ENCODE results near the gene SLC35F2.

Gene SLC35F2

DNA sequence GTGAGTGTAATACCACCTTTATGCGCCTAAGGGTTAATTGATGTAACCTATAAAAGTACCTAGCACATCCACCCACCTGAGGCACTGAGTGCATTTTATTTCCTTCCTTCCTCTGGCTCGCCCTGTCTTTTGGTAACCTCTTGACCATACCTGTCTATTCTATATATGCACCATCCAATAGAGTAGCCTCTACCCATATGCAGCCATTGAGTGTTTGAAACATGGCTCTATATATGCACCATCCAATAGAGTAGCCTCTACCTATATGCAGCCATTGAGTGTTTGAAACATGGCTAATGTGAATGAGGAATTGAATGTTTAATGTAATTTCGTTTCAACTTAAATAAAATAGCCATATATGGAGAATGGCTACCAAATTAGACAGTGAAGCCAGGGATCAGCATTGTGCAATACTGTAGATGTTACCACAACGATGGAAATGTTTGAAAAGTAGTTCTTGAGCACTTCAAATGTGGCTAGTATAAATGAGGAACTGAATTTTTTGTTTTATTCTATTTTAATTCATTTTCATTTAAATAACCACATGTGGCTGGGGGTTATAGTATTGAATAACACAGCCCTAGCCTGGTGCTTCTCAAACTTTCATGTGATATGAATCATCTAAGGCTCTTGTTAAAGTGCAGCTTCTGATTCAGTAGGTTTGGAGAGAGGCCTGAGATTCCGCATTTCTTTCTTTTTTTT lies 33.8 kb downstream of the SLC35F2 start:
- Histone ChIP-seq H2AK5ac (ENCODE audit: low read depth, low read length) (no peak overlapping the region), H3K23ac (ENCODE audit: low read depth, low read length, poor library complexity) (no peak overlapping the region), H3K36me3 (replicated peaks in 1 of 2; ENCODE audit: control insufficient read depth in 2 of 2, insufficient read depth in 2 of 2, low read length in 2 of 2) (no peaks in the 10 kb centered on the region), H3K9me3 (replicated peaks in 1 of 2; ENCODE audit: control insufficient read depth in 2 of 2, insufficient read depth in 1 of 2, low read depth in 1 of 2, low read length in 2 of 2) (no peaks in the 10 kb centered on the region), H3K9ac (ENCODE audit: low read depth, low read length, poor library complexity) (no peak overlapping the region), H3K27ac (replicated peaks; ENCODE audit: low read length) (no peak overlapping the region), H2AFZ (ENCODE audit: low read length) (no peak overlapping the region), H4K8ac (ENCODE audit: low read depth, low read length) (no peak overlapping the region), H3K4ac (ENCODE audit: low read length) (no peak overlapping the region), H2BK15ac (ENCODE audit: low read length) (no peak overlapping the region), H3K79me1 (ENCODE audit: low read depth, low read length) (no peaks in the 10 kb centered on the region), H4K91ac (ENCODE audit: low read depth, low read length, poor library complexity) (no peak overlapping the region), H3K4me1 (ENCODE audit: control insufficient read depth in 2 of 2, insufficient read depth in 1 of 2, low read depth in 1 of 2, low read length in 2 of 2) (no peaks in the 10 kb centered on the region), H2BK12ac (ENCODE audit: low read length) (no peak overlapping the region), H3K18ac (ENCODE audit: low read length) (no peak overlapping the region), H3K14ac (ENCODE audit: low read length) (no peak overlapping the region), H2BK5ac (ENCODE audit: low read length) (no peak overlapping the region), H3K4me2 (ENCODE audit: insufficient read depth, low read length, poor library complexity, severe bottlenecking) (no peak overlapping the region), H2BK120ac (ENCODE audit: low read depth, low read length) (no peak overlapping the region), H3K4me3 (ENCODE audit: low read length in 2 of 2) (no peak overlapping the region), H3K27me3 (ENCODE audit: control insufficient read depth in 3 of 3, insufficient read depth in 3 of 3, low read depth in 1 of 3, low read length in 3 of 3) (no peaks in the 10 kb centered on the region)
- no CpG with 5 or more reads among the region's 5 CpGs for WGBS, 2 donors (ENCODE audit: extremely low coverage in 2 of 2, insufficient read length in 2 of 2, insufficient replicate concordance in 1 of 2)
- DNase-seq (ENCODE audit: low spot score), result no peak

DNA sequence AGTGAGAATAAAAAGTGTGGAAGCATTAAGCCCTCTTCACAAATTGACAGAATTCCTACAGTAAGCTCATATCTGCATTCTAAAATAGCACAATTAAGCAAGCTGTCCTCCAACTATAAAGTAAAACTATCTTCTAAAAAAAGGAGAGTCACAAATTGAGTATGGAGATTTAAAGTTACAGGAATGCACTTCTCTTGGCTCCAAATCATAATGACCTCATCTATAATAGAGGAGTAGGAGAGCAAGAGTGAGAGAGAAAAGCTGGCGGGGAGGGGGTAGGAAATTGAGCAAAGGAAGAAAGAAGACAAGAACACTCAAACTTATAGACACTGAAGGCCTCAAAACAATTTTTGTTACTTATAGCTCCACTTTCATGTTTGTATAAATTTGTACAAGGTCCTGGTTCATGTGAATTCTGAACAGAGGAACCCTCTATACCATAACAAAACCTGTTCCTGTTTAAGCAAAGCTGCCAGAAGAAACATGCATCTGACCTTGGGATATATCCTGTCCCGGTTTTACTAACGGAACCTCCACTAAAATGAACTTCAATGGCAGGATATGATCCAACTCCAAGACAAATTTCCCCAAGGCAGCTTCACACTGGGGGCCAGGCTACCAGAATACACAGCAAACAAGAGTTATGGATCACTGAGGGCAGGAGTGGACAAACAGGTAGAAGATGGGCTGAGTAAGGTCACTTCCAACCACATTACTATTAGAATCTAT lies 37.2 kb downstream of the SLC35F2 start:
- Histone ChIP-seq H2AFZ (ENCODE audit: low read length) (no peak overlapping the region), H3K4ac (ENCODE audit: low read length) (no peak overlapping the region), H4K91ac (ENCODE audit: low read depth, low read length, poor library complexity) (no peak overlapping the region), H3K14ac (ENCODE audit: low read length) (no peak overlapping the region), H3K36me3 (replicated peaks in 1 of 2; ENCODE audit: control insufficient read depth in 2 of 2, insufficient read depth in 2 of 2, low read length in 2 of 2) (no peaks in the 10 kb centered on the region), H3K9me3 (replicated peaks in 1 of 2; ENCODE audit: control insufficient read depth in 2 of 2, insufficient read depth in 1 of 2, low read depth in 1 of 2, low read length in 2 of 2) (no peaks in the 10 kb centered on the region), H3K27ac (replicated peaks; ENCODE audit: low read length) (no peak overlapping the region), H3K27me3 (ENCODE audit: control insufficient read depth in 3 of 3, insufficient read depth in 3 of 3, low read depth in 1 of 3, low read length in 3 of 3) (no peaks in the 10 kb centered on the region), H3K9ac (ENCODE audit: low read depth, low read length, poor library complexity) (no peak overlapping the region), H4K8ac (ENCODE audit: low read depth, low read length) (no peak overlapping the region), H3K18ac (ENCODE audit: low read length) (no peak overlapping the region), H2AK5ac (ENCODE audit: low read depth, low read length) (no peak overlapping the region), H3K23ac (ENCODE audit: low read depth, low read length, poor library complexity) (no peak overlapping the region), H3K79me1 (ENCODE audit: low read depth, low read length) (no peaks in the 10 kb centered on the region), H2BK5ac (ENCODE audit: low read length) (no peak overlapping the region), H3K4me1 (ENCODE audit: control insufficient read depth in 2 of 2, insufficient read depth in 1 of 2, low read depth in 1 of 2, low read length in 2 of 2) (no peaks in the 10 kb centered on the region), H3K4me3 (ENCODE audit: low read length in 2 of 2) (no peak overlapping the region), H2BK15ac (ENCODE audit: low read length) (no peak overlapping the region), H3K4me2 (ENCODE audit: insufficient read depth, low read length, poor library complexity, severe bottlenecking) (no peak overlapping the region), H2BK120ac (ENCODE audit: low read depth, low read length) (no peak overlapping the region), H2BK12ac (ENCODE audit: low read length) (no peak overlapping the region)
- no CpG with 5 or more reads among the region's 3 CpGs for WGBS, 2 donors (ENCODE audit: extremely low coverage in 2 of 2, insufficient read length in 2 of 2, insufficient replicate concordance in 1 of 2)
- DNase-seq (ENCODE audit: low spot score), result no peak

GRCh38 chr11:107819361-107820014 lies 39.1 kb downstream of the SLC35F2 start:
- Histone ChIP-seq H3K36me3 (replicated peaks in 1 of 2; ENCODE audit: control insufficient read depth in 2 of 2, insufficient read depth in 2 of 2, low read length in 2 of 2) (no peaks in the 10 kb centered on the region), H2BK5ac (ENCODE audit: low read length) (no peak overlapping the region), H3K79me1 (ENCODE audit: low read depth, low read length) (no peaks in the 10 kb centered on the region), H3K4ac (ENCODE audit: low read length) (no peak overlapping the region), H3K27me3 (ENCODE audit: control insufficient read depth in 3 of 3, insufficient read depth in 3 of 3, low read depth in 1 of 3, low read length in 3 of 3) (no peaks in the 10 kb centered on the region), H2AK5ac (ENCODE audit: low read depth, low read length) (no peak overlapping the region), H3K4me2 (ENCODE audit: insufficient read depth, low read length, poor library complexity, severe bottlenecking) (no peak overlapping the region), H3K4me1 (ENCODE audit: control insufficient read depth in 2 of 2, insufficient read depth in 1 of 2, low read depth in 1 of 2, low read length in 2 of 2) (no peaks in the 10 kb centered on the region), H2BK12ac (ENCODE audit: low read length) (no peak overlapping the region), H4K91ac (ENCODE audit: low read depth, low read length, poor library complexity) (no peak overlapping the region), H2BK120ac (ENCODE audit: low read depth, low read length) (no peak overlapping the region), H3K9me3 (replicated peaks in 1 of 2; ENCODE audit: control insufficient read depth in 2 of 2, insufficient read depth in 1 of 2, low read depth in 1 of 2, low read length in 2 of 2) (no peaks in the 10 kb centered on the region), H3K18ac (ENCODE audit: low read length) (no peak overlapping the region), H3K14ac (ENCODE audit: low read length) (no peak overlapping the region), H2AFZ (ENCODE audit: low read length) (no peak overlapping the region), H3K9ac (ENCODE audit: low read depth, low read length, poor library complexity) (no peak overlapping the region), H2BK15ac (ENCODE audit: low read length) (no peak overlapping the region), H3K23ac (ENCODE audit: low read depth, low read length, poor library complexity) (no peak overlapping the region), H3K4me3 (ENCODE audit: low read length in 2 of 2) (no peak overlapping the region), H4K8ac (ENCODE audit: low read depth, low read length) (no peak overlapping the region), H3K27ac (replicated peaks; ENCODE audit: low read length) (no peak overlapping the region)
- DNase-seq (ENCODE audit: low spot score), result no peak
- WGBS, 2 donors (ENCODE audit: extremely low coverage in 2 of 2, insufficient read length in 2 of 2, insufficient replicate concordance in 1 of 2), result no CpG with 5 or more reads among the region's 5 CpGs

- no peak overlapping the region for H2BK12ac ChIP-seq (ENCODE audit: low read length)
- H3K4me1 ChIP-seq (ENCODE audit: control insufficient read depth in 2 of 2, insufficient read depth in 1 of 2, low read depth in 1 of 2, low read length in 2 of 2), result no peaks in the 10 kb centered on the region
- no peak overlapping the region for H2AFZ ChIP-seq (ENCODE audit: low read length)
- H3K23ac ChIP-seq (ENCODE audit: low read depth, low read length, poor library complexity), result no peak overlapping the region
- no peak overlapping the region for H4K91ac ChIP-seq (ENCODE audit: low read depth, low read length, poor library complexity)
- H3K4ac ChIP-seq (ENCODE audit: low read length), result no peak overlapping the region
- no peak overlapping the region for H3K14ac ChIP-seq (ENCODE audit: low read length)
- no peak overlapping the region for H2BK5ac ChIP-seq (ENCODE audit: low read length)
- H3K9me3 ChIP-seq (replicated peaks in 1 of 2; ENCODE audit: control insufficient read depth in 2 of 2, insufficient read depth in 1 of 2, low read depth in 1 of 2, low read length in 2 of 2), result no peaks in the 10 kb centered on the region
- whole genome bisulfite sequencing, 2 donors (ENCODE audit: extremely low coverage in 2 of 2, insufficient read length in 2 of 2, insufficient replicate concordance in 1 of 2), result no CpG with 5 or more reads among the region's 3 CpGs
- H3K4me3 ChIP-seq (ENCODE audit: low read length in 2 of 2), result no peak overlapping the region
- no peaks in the 10 kb centered on the region for H3K79me1 ChIP-seq (ENCODE audit: low read depth, low read length)
- H3K4me2 ChIP-seq (ENCODE audit: insufficient read depth, low read length, poor library complexity, severe bottlenecking), result no peak overlapping the region
- H3K27ac ChIP-seq (replicated peaks; ENCODE audit: low read length), result no peak overlapping the region
- H3K18ac ChIP-seq (ENCODE audit: low read length), result no peak overlapping the region
- H3K9ac ChIP-seq (ENCODE audit: low read depth, low read length, poor library complexity), result no peak overlapping the region
- no peak overlapping the region for H2BK15ac ChIP-seq (ENCODE audit: low read length)
- no peak overlapping the region for H4K8ac ChIP-seq (ENCODE audit: low read depth, low read length)
- no peaks in the 10 kb centered on the region for H3K27me3 ChIP-seq (ENCODE audit: control insufficient read depth in 3 of 3, insufficient read depth in 3 of 3, low read depth in 1 of 3, low read length in 3 of 3)
- H3K36me3 ChIP-seq (replicated peaks in 1 of 2; ENCODE audit: control insufficient read depth in 2 of 2, insufficient read depth in 2 of 2, low read length in 2 of 2), result no peaks in the 10 kb centered on the region
- no peak overlapping the region for H2AK5ac ChIP-seq (ENCODE audit: low read depth, low read length)
- no peak overlapping the region for H2BK120ac ChIP-seq (ENCODE audit: low read depth, low read length)
- DNase-seq (ENCODE audit: low spot score), result no peak
These were observed 40.1 kb downstream of the SLC35F2 start for GRCh38 chr11:107818491-107818890.

Measured in neuronal stem cell (in vitro differentiated cells).